ENCODE data around the gene SELENOF.

GRCh38 chr1:86888327-86888726 lies 25.6 kb downstream of the SELENOF start:
- no peak for TF ChIP-seq POLR2AphosphoS5 (IDR thresholded peaks at IDR 0.05)
- TF ChIP-seq CTCF (IDR thresholded peaks at IDR 0.05), result no peak
- no peak for TF ChIP-seq POLR2A (IDR thresholded peaks at IDR 0.05)
